ENCODE results near the gene CDA. TPM values are rescaled to one million over a fixed set of nuclear protein-coding genes. Genes with fewer than 3 reads are reported as not detected.

CDA gene
- total and polyA plus RNA-seq, 2 experiments from 2014 or later, result 2.5 to 13.6 TPM

- ATAC-seq (no peak), DNase-seq (ENCODE audit: low spot score) (no peak)
- Histone ChIP-seq H3K79me2 (replicated peaks; ENCODE audit: insufficient read depth) (no peaks in the 10 kb centered on the region), H3K27me3 (ENCODE audit: insufficient read depth) (no peaks in the 10 kb centered on the region), H3K4me2 (no peak overlapping the region), H2AFZ (peak overlapping the region; percentile 91), H3K27ac (ENCODE audit: low read depth) (no peak overlapping the region), H3K4me3 (no peak overlapping the region), H4K20me1 (replicated peaks; ENCODE audit: insufficient read depth) (no peaks in the 10 kb centered on the region), H3F3A (replicated peaks; ENCODE audit: low read depth) (no peaks in the 10 kb centered on the region), H3K4me1 (ENCODE audit: insufficient read depth) (peaks cover 11% of the 10 kb centered on the region; the same call in 1 of the 2 replicates), H3K9me2 (ENCODE audit: insufficient read depth) (no peaks in the 10 kb centered on the region), H3K36me3 (ENCODE audit: insufficient read depth) (no peaks in the 10 kb centered on the region)
- Mint-ChIP-seq H3K9me3 (no peaks in the 10 kb centered on the region), H3K4me3 (no peak overlapping the region), H3K4me1 (peaks cover 20% of the 10 kb centered on the region), H3K27me3 (ENCODE audit: insufficient read depth, low read depth, poor library complexity) (peaks cover 3% of the 10 kb centered on the region), H3K27ac (no peak overlapping the region), H3K36me3 (ENCODE audit: low read depth) (no peaks in the 10 kb centered on the region)
- no peak for TF ChIP-seq CREB1 (CRISPR knock-in tag; IDR thresholded peaks at IDR 0.05; ENCODE audit: low read depth)
- no peak for TF ChIP-seq JUNB (IDR thresholded peaks at IDR 0.05; ENCODE audit: unreplicated experiment)
- no peak for TF ChIP-seq ZNF462 (CRISPR knock-in tag; IDR thresholded peaks at IDR 0.05)
- TF ChIP-seq ETS1 (IDR thresholded peaks at IDR 0.05), result no peak
- no peak for TF ChIP-seq CTCF (conservative IDR thresholded peaks at IDR 0.05; ENCODE audit: low read depth in 2 of 2)
- no peak for TF ChIP-seq ZNF331 (CRISPR knock-in tag; IDR thresholded peaks at IDR 0.05; ENCODE audit: low read depth)
Measured at GRCh38 chr1:20590306-20590777, 1.4 kb downstream of the CDA start.

All from GM23338 (cell line).